NCI-H2227 (cell line): ENCODE results near the gene SLC35G1.

ENCODE experiments used
- DNase-seq: peaks from one replicate; lab custom pipeline; 2025; ENCODE audit not compliant: unreplicated experiment; lab: John Stamatoyannopoulos, UW

The SLC35G1 gene

GRCh38 chr10:93947055-93947454, 53.3 kb downstream of the SLC35G1 start:
- no peak for DNase-seq

- DNase-seq: no peak
Observed at GRCh38 chr10:93947524-93947923, 53.7 kb downstream of the SLC35G1 start.

- no peak for DNase-seq
Observed at GRCh38 chr10:93951905-93952304, 58.1 kb downstream of the SLC35G1 start.
